Measurements from ENCODE around the gene GLP2R.

Gene GLP2R

GRCh38 chr17:9854255-9854654, 28.5 kb downstream of the GLP2R start:
- no peaks in the 10 kb centered on the region for H3K9me3 ChIP-seq (ENCODE audit: control insufficient read depth, low read length)
- WGBS, 2 experiments (ENCODE audit: insufficient coverage in 2 of 2), result 80% methylated on average over 1 of the region's 5 CpGs; no CpG with 5 or more reads in 1 of the 2 experiments
- H3K4me1 ChIP-seq (ENCODE audit: control insufficient read depth, insufficient read depth, low read length, poor library complexity, severe bottlenecking), result no peaks in the 10 kb centered on the region
- H3K27ac ChIP-seq (ENCODE audit: low read depth, low read length, severe bottlenecking), result no peak overlapping the region
- H3K36me3 ChIP-seq (ENCODE audit: control insufficient read depth, insufficient read depth, low read length), result no peaks in the 10 kb centered on the region
- no peak overlapping the region for H3K4me3 ChIP-seq (ENCODE audit: extremely low read depth, insufficient read depth, low read length, poor library complexity, severe bottlenecking)

GRCh38 chr17:9855036-9855435, 29.3 kb downstream of the GLP2R start:
- Histone ChIP-seq H3K4me1 (ENCODE audit: control insufficient read depth, insufficient read depth, low read length, poor library complexity, severe bottlenecking) (no peaks in the 10 kb centered on the region), H3K36me3 (ENCODE audit: control insufficient read depth, insufficient read depth, low read length) (no peaks in the 10 kb centered on the region), H3K27ac (ENCODE audit: low read depth, low read length, severe bottlenecking) (no peak overlapping the region), H3K4me3 (ENCODE audit: extremely low read depth, insufficient read depth, low read length, poor library complexity, severe bottlenecking) (no peak overlapping the region), H3K9me3 (ENCODE audit: control insufficient read depth, low read length) (peaks cover under 1% of the 10 kb centered on the region)
- WGBS, 2 experiments (ENCODE audit: insufficient coverage in 2 of 2), result 82% methylated on average over 4 of the region's 4 CpGs; no CpG with 5 or more reads in 1 of the 2 experiments

DNA sequence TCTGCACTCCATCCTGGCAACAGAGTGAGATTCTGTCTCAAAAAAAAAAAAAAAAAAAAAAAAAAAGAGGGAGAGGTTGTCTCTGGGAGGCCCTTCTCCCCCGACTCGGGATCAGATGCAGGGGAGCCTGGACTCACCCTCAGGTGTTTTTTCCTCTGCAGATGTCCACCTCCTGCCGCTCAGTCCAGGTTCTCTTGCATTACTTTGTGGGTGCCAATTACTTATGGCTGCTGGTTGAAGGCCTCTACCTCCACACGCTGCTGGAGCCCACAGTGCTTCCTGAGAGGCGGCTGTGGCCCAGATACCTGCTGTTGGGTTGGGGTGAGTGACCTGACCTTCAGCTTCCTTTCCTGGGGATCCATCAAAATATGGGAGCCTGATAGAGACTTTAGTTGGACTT, 34.1 kb downstream of the GLP2R start:
- H3K9me3 ChIP-seq (ENCODE audit: control insufficient read depth, low read length), result peaks cover 5% of the 10 kb centered on the region
- H3K4me3 ChIP-seq (ENCODE audit: extremely low read depth, insufficient read depth, low read length, poor library complexity, severe bottlenecking), result no peak overlapping the region
- no peak overlapping the region for H3K27ac ChIP-seq (ENCODE audit: low read depth, low read length, severe bottlenecking)
- H3K4me1 ChIP-seq (ENCODE audit: control insufficient read depth, insufficient read depth, low read length, poor library complexity, severe bottlenecking), result no peaks in the 10 kb centered on the region
- 90 to 97% methylated on average over 3 to 4 of the region's 5 CpGs for WGBS, 2 experiments (ENCODE audit: insufficient coverage in 2 of 2)
- no peaks in the 10 kb centered on the region for H3K36me3 ChIP-seq (ENCODE audit: control insufficient read depth, insufficient read depth, low read length)

DNA sequence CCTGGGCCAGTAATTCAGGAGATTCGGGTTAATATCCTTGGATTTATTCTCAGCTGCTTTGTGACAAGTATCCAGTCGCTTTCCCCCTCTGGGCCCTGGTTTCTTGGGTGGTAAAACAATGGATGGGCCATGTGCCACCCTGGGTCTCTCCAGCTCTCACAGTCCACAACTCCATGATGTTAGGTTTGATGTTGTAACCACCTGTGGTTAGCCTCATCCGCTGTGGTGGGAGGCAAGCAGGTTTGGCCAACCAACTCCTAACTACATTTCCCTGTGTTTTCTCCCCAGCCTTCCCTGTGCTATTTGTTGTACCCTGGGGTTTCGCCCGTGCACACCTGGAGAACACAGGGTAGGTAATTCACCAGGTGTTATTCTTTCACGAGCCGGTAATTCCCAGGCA, 35.1 kb downstream of the GLP2R start:
- peaks cover 5% of the 10 kb centered on the region for H3K9me3 ChIP-seq (ENCODE audit: control insufficient read depth, low read length)
- no peaks in the 10 kb centered on the region for H3K36me3 ChIP-seq (ENCODE audit: control insufficient read depth, insufficient read depth, low read length)
- no peak overlapping the region for H3K4me3 ChIP-seq (ENCODE audit: extremely low read depth, insufficient read depth, low read length, poor library complexity, severe bottlenecking)
- H3K4me1 ChIP-seq (ENCODE audit: control insufficient read depth, insufficient read depth, low read length, poor library complexity, severe bottlenecking), result no peaks in the 10 kb centered on the region
- 75 to 90% methylated on average over 2 to 4 of the region's 7 CpGs for WGBS, 2 experiments (ENCODE audit: insufficient coverage in 2 of 2)
- no peak overlapping the region for H3K27ac ChIP-seq (ENCODE audit: low read depth, low read length, severe bottlenecking)

DNA sequence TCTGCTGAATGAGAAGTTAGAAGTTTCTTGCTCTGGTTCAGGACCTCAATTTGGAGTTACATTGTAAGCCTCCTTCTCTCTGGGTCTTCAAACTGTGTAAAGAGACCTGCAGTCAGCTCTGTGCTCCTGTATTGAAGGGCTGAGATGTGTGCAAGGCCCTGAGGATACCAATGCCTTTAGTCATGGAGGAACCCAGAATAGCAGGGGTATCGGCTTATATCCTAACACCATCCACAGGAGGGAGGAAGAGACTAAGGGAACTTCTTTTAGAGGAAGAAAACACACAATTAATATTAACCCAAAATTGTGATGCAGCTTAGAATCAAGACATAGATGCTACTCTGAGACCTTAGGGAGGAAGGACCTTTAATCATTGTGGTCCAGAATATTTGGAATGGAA, 36.5 kb downstream of the GLP2R start:
- no peaks in the 10 kb centered on the region for H3K36me3 ChIP-seq (ENCODE audit: control insufficient read depth, insufficient read depth, low read length)
- no peak overlapping the region for H3K4me3 ChIP-seq (ENCODE audit: extremely low read depth, insufficient read depth, low read length, poor library complexity, severe bottlenecking)
- no peak overlapping the region for H3K27ac ChIP-seq (ENCODE audit: low read depth, low read length, severe bottlenecking)
- peaks cover 5% of the 10 kb centered on the region for H3K9me3 ChIP-seq (ENCODE audit: control insufficient read depth, low read length)
- no peaks in the 10 kb centered on the region for H3K4me1 ChIP-seq (ENCODE audit: control insufficient read depth, insufficient read depth, low read length, poor library complexity, severe bottlenecking)
- WGBS, 2 experiments (ENCODE audit: insufficient coverage in 2 of 2), result no CpG with 5 or more reads among the region's 1 CpG

DNA sequence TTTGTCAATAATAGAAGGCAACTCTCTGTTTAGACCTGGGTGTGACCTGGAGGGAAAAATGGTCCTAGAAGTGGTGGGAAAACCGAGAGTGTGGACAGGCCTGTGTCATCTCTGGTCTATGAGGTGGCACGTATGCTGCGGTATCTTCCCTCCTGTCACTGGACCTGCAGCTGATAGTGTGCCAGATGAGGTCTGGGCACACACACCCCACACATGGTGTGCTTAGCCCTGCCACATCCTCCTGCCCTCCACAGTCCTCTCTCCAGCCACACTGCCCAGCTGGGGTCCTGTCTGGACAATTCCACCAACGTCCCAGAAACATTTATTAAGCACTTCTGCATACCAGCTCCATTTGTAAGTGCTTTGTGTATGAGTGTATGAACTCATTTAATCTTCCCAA, 37.2 kb downstream of the GLP2R start:
- 80 to 100% methylated on average over 2 to 3 of the region's 4 CpGs for WGBS, 2 experiments (ENCODE audit: insufficient coverage in 2 of 2)
- no peaks in the 10 kb centered on the region for H3K36me3 ChIP-seq (ENCODE audit: control insufficient read depth, insufficient read depth, low read length)

DNA sequence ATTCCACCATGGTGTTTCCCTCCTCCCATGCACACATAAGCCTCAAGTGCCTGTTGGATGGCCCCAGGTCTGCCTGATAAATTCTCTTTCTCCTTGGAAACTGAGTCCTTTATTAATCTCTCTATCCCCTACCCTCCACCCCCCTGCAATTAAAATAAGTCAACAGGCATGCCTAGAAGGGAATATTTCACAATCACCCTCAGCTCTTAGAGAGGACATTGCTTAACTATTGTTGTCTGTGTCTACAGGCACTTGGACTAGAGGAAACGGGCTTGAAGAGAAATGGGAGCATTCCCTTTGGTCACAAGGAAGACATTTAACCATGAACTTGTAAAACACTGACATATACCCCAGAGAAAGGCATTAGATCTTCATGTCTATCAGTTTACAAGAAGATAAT, 39.9 kb downstream of the GLP2R start:
- H3K9me3 ChIP-seq (ENCODE audit: control insufficient read depth, low read length), result no peaks in the 10 kb centered on the region
- WGBS, 2 experiments (ENCODE audit: insufficient coverage in 2 of 2), result 40 to 100% methylated on average over 1 of the region's 1 CpG

More for the DNA sequence above, 37.2 kb downstream of the GLP2R start:
- no peak overlapping the region for H3K27ac ChIP-seq (ENCODE audit: low read depth, low read length, severe bottlenecking)
- no peak overlapping the region for H3K4me3 ChIP-seq (ENCODE audit: extremely low read depth, insufficient read depth, low read length, poor library complexity, severe bottlenecking)
- H3K9me3 ChIP-seq (ENCODE audit: control insufficient read depth, low read length), result peaks cover 5% of the 10 kb centered on the region
- H3K4me1 ChIP-seq (ENCODE audit: control insufficient read depth, insufficient read depth, low read length, poor library complexity, severe bottlenecking), result no peaks in the 10 kb centered on the region

GRCh38 chr17:9868552-9868951, 42.8 kb downstream of the GLP2R start:
- WGBS, 2 experiments (ENCODE audit: insufficient coverage in 2 of 2), result 77 to 80% methylated on average over 1 to 2 of the region's 3 CpGs
- no peak overlapping the region for H3K4me3 ChIP-seq (ENCODE audit: extremely low read depth, insufficient read depth, low read length, poor library complexity, severe bottlenecking)

More for the DNA sequence above, 39.9 kb downstream of the GLP2R start:
- no peaks in the 10 kb centered on the region for H3K36me3 ChIP-seq (ENCODE audit: control insufficient read depth, insufficient read depth, low read length)
- no peak overlapping the region for H3K4me3 ChIP-seq (ENCODE audit: extremely low read depth, insufficient read depth, low read length, poor library complexity, severe bottlenecking)
- H3K4me1 ChIP-seq (ENCODE audit: control insufficient read depth, insufficient read depth, low read length, poor library complexity, severe bottlenecking), result no peaks in the 10 kb centered on the region
- no peak overlapping the region for H3K27ac ChIP-seq (ENCODE audit: low read depth, low read length, severe bottlenecking)

DNA sequence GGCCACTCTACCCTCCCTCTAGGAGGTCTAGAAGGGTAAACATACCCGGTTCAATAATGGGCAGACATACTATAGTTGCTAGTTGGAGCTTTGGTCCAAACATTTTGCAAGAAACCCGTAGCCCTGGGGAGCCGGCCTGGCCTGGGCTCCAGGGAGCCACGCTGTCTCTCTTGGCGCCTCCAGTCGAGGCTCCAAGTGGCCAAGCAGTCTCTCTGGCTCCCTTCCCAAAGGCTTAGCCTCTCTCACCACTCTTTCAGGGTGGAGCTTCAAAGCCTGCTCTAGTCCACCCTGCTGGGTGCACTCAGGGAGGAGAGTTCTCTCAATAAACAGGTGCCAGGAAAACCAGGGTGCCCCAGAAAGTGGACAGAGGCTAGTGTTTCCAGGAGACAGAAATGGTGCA, 47.1 kb downstream of the GLP2R start:
- Histone ChIP-seq H3K4me1 (ENCODE audit: control insufficient read depth, insufficient read depth, low read length, poor library complexity, severe bottlenecking) (no peaks in the 10 kb centered on the region), H3K4me3 (ENCODE audit: extremely low read depth, insufficient read depth, low read length, poor library complexity, severe bottlenecking) (no peak overlapping the region), H3K9me3 (ENCODE audit: control insufficient read depth, low read length) (no peaks in the 10 kb centered on the region), H3K36me3 (ENCODE audit: control insufficient read depth, insufficient read depth, low read length) (no peaks in the 10 kb centered on the region), H3K27ac (ENCODE audit: low read depth, low read length, severe bottlenecking) (no peak overlapping the region)
- 81 to 89% methylated on average over 5 of the region's 6 CpGs for WGBS, 2 experiments (ENCODE audit: insufficient coverage in 2 of 2)

More at GRCh38 chr17:9868552-9868951, 42.8 kb downstream of the GLP2R start:
- no peaks in the 10 kb centered on the region for H3K9me3 ChIP-seq (ENCODE audit: control insufficient read depth, low read length)
- H3K27ac ChIP-seq (ENCODE audit: low read depth, low read length, severe bottlenecking), result no peak overlapping the region
- no peaks in the 10 kb centered on the region for H3K36me3 ChIP-seq (ENCODE audit: control insufficient read depth, insufficient read depth, low read length)
- no peaks in the 10 kb centered on the region for H3K4me1 ChIP-seq (ENCODE audit: control insufficient read depth, insufficient read depth, low read length, poor library complexity, severe bottlenecking)

GRCh38 chr17:9874722-9875121, 49.0 kb downstream of the GLP2R start:
- WGBS, 2 experiments (ENCODE audit: insufficient coverage in 2 of 2), result no CpG with 5 or more reads among the region's 3 CpGs
- Histone ChIP-seq H3K4me3 (ENCODE audit: extremely low read depth, insufficient read depth, low read length, poor library complexity, severe bottlenecking) (no peak overlapping the region), H3K36me3 (ENCODE audit: control insufficient read depth, insufficient read depth, low read length) (no peaks in the 10 kb centered on the region)

GRCh38 chr17:9875441-9875840, 49.7 kb downstream of the GLP2R start:
- no peak overlapping the region for H3K4me3 ChIP-seq (ENCODE audit: extremely low read depth, insufficient read depth, low read length, poor library complexity, severe bottlenecking)
- H3K9me3 ChIP-seq (ENCODE audit: control insufficient read depth, low read length), result no peaks in the 10 kb centered on the region
- 47 to 73% methylated on average over 3 of the region's 3 CpGs for WGBS, 2 experiments (ENCODE audit: insufficient coverage in 2 of 2)
- no peaks in the 10 kb centered on the region for H3K4me1 ChIP-seq (ENCODE audit: control insufficient read depth, insufficient read depth, low read length, poor library complexity, severe bottlenecking)
- H3K36me3 ChIP-seq (ENCODE audit: control insufficient read depth, insufficient read depth, low read length), result no peaks in the 10 kb centered on the region
- no peak overlapping the region for H3K27ac ChIP-seq (ENCODE audit: low read depth, low read length, severe bottlenecking)

More at GRCh38 chr17:9874722-9875121, 49.0 kb downstream of the GLP2R start:
- H3K27ac ChIP-seq (ENCODE audit: low read depth, low read length, severe bottlenecking), result no peak overlapping the region
- H3K9me3 ChIP-seq (ENCODE audit: control insufficient read depth, low read length), result no peaks in the 10 kb centered on the region
- no peaks in the 10 kb centered on the region for H3K4me1 ChIP-seq (ENCODE audit: control insufficient read depth, insufficient read depth, low read length, poor library complexity, severe bottlenecking)

Measured in mesodermal cell (in vitro differentiated cells).